Astrocyte of the cerebellum (primary cell): Measurements from ENCODE around the gene FOS.
A peak's percentile ranks its signal among the peaks of the same experiment; 100 is the strongest.

Source experiments
- DNase-seq: peaks from one replicate; pipeline ENCODE4 v3.0.0-alpha.2; 2011; ENCODE audit warnings: low read depth
- H3K4me3 ChIP-seq: 2 replicates; pipeline ENCODE4 v1.5.1; 2011; ENCODE audit warnings: mild to moderate bottlenecking, low read depth, low read length, moderate library complexity
- CTCF ChIP-seq: IDR thresholded peaks from 2 replicates; pipeline ENCODE4 v1.5.1; 2012; ENCODE audit warnings: low read length, low read depth, moderate library complexity, mild to moderate bottlenecking; ENCODE audit errors: missing control alignments
- in situ Hi-C: cut with HindIII; loops from 2 replicates; pipeline ENCODE4 v1.10.0; 2017; ENCODE audit warnings: low sequenced_read_pairs

FOS gene

GRCh38 chr14:75249958-75250336 is 28.7 kb upstream of the FOS start:
- H3K4me3 ChIP-seq, result no peak overlapping the region
- no peak for DNase-seq
- in situ Hi-C loops, result no loop called here
- no peak for TF ChIP-seq CTCF

- no peak for TF ChIP-seq CTCF
- no peak overlapping the region for H3K4me3 ChIP-seq
- DNase-seq, result no peak
- in situ Hi-C loops, result no loop called here
Observed at GRCh38 chr14:75250800-75251199, 27.8 kb upstream of the FOS start.

- no peak overlapping the region for H3K4me3 ChIP-seq
- no peak for DNase-seq
- TF ChIP-seq CTCF, result no peak
- in situ Hi-C loops, result no loop called here
Observed at GRCh38 chr14:75252254-75252837, 26.3 kb upstream of the FOS start.

- in situ Hi-C loops, result no loop called here
- H3K4me3 ChIP-seq, result no peak overlapping the region
- no peak for DNase-seq
- TF ChIP-seq CTCF, result no peak
Observed at GRCh38 chr14:75254381-75254822, 24.2 kb upstream of the FOS start.

- in situ Hi-C loops, result no loop called here
- H3K4me3 ChIP-seq, result no peak overlapping the region
- TF ChIP-seq CTCF, result no peak
- no peak for DNase-seq
Observed at GRCh38 chr14:75254901-75255584, 23.6 kb upstream of the FOS start.

GRCh38 chr14:75258079-75258802 is 20.4 kb upstream of the FOS start:
- peak overlapping the region; percentile 25 for H3K4me3 ChIP-seq
- TF ChIP-seq CTCF, result no peak
- in situ Hi-C loops, result no loop called here
- no peak for DNase-seq
